ENCODE results near the gene CREB3. TPM values are rescaled to one million over a fixed set of nuclear protein-coding genes. Genes with fewer than 3 reads are reported as not detected.

CREB3 gene
- total RNA-seq, 1 experiment from 2014 or later = 27.3 TPM

DNA sequence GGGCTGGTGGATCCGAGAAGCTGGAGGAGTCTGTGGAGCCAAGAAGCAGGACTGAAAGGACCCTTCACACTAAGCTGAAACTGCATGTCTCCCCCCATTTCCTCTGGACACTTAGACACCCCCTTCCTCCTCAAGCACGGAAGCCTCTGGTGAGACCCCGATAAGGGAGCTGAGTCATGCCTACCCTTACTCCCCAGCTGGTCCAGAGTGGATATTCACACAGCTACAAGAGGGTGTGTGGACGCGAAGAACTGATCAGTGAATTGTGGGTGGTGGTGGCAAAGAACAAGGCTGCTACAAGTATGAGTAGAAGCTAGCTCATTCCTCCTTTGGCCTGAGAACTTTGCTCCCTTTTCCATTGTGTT is 4.8 kb upstream of the CREB3 start:
- Histone ChIP-seq H4K91ac (ENCODE audit: insufficient read length, low read depth, low read length) (peak overlapping the region; percentile 31), H4K5ac (ENCODE audit: insufficient read length, low read depth, low read length) (peak overlapping the region; percentile 76), H3K9ac (ENCODE audit: extremely low read depth, insufficient read length, low read length) (peak overlapping the region; percentile 25), H3K79me1 (ENCODE audit: insufficient read depth, low read depth, low read length, poor library complexity, severe bottlenecking) (no peaks in the 10 kb centered on the region), H3K79me2 (ENCODE audit: insufficient read depth, low read length) (peaks cover 6% of the 10 kb centered on the region), H4K8ac (replicated peaks; ENCODE audit: insufficient read length, low read depth, low read length) (peak overlapping the region; percentile 84), H3K23me2 (ENCODE audit: insufficient read length, low read depth, low read length, poor library complexity, severe bottlenecking) (peaks cover 3% of the 10 kb centered on the region), H3T11ph (ENCODE audit: low read length) (peak overlapping the region; percentile 92), H3K4me1 (ENCODE audit: insufficient read depth, low read length) (peaks cover 25% of the 10 kb centered on the region; the same call in 1 of the 2 replicates), H3K27me3 (ENCODE audit: insufficient read depth, low read length) (no peaks in the 10 kb centered on the region), H3K14ac (ENCODE audit: insufficient read depth, low read length) (peak overlapping the region; percentile 74), H3K4me2 (ENCODE audit: insufficient read depth, insufficient read length, low read length) (peak overlapping the region; percentile 74), H2BK5ac (ENCODE audit: insufficient read length, low read length) (peak overlapping the region; percentile 82), H2AK5ac (ENCODE audit: insufficient read length, low read length) (peak overlapping the region; percentile 19), H3K18ac (ENCODE audit: insufficient read length, low read depth, low read length) (peak overlapping the region; percentile 73), H2BK120ac (ENCODE audit: low read depth, low read length, poor library complexity, severe bottlenecking) (peak overlapping the region; percentile 83), H4K20me1 (ENCODE audit: control insufficient read depth, insufficient read depth, insufficient read length) (no peaks in the 10 kb centered on the region), H2AFZ (ENCODE audit: low read length) (no peak overlapping the region), H3K27ac (ENCODE audit: insufficient read length, low read depth, low read length) (peak overlapping the region; percentile 79), H3K23ac (ENCODE audit: insufficient read length, low read depth, low read length) (peak overlapping the region; percentile 9), H2BK15ac (ENCODE audit: low read depth, low read length) (no peak overlapping the region), H3K56ac (ENCODE audit: insufficient read length, low read depth, low read length) (no peak overlapping the region), H3K9me3 (ENCODE audit: control insufficient read depth, low read depth, low read length) (no peaks in the 10 kb centered on the region), H2BK12ac (ENCODE audit: insufficient read length, low read depth, low read length) (peak overlapping the region; percentile 84), H2BK20ac (ENCODE audit: low read depth, low read length, poor library complexity, severe bottlenecking) (peak overlapping the region; percentile 95), H3K4ac (ENCODE audit: low read depth, low read length) (peak overlapping the region; percentile 92)
- Mint-ChIP-seq H3K4me3 (no peak overlapping the region), H3K27me3 (ENCODE audit: low read depth) (no peaks in the 10 kb centered on the region), H3K4me1 (peaks cover 6 to 7% of the 10 kb centered on the region in 2 experiments; a peak in 3 of 4 replicates), H3K27ac (no peak overlapping the region; a peak in 1 of 7 replicates), H3K36me3 (ENCODE audit: insufficient read depth in 1 of 3, low read depth in 3 of 3) (peaks cover 13 to 31% (median 26%) of the 10 kb centered on the region in 3 experiments; a peak in 6 of 7 replicates), H3K9me3 (no peaks in the 10 kb centered on the region)
- DNase-seq = no peak
- TF ChIP-seq, protein P1, sequence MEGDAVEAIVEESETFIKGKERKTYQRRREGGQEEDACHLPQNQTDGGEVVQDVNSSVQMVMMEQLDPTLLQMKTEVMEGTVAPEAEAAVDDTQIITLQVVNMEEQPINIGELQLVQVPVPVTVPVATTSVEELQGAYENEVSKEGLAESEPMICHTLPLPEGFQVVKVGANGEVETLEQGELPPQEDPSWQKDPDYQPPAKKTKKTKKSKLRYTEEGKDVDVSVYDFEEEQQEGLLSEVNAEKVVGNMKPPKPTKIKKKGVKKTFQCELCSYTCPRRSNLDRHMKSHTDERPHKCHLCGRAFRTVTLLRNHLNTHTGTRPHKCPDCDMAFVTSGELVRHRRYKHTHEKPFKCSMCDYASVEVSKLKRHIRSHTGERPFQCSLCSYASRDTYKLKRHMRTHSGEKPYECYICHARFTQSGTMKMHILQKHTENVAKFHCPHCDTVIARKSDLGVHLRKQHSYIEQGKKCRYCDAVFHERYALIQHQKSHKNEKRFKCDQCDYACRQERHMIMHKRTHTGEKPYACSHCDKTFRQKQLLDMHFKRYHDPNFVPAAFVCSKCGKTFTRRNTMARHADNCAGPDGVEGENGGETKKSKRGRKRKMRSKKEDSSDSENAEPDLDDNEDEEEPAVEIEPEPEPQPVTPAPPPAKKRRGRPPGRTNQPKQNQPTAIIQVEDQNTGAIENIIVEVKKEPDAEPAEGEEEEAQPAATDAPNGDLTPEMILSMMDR (conservative IDR thresholded peaks at IDR 0.05) = no peak
- no CpG with 5 or more reads among the region's 5 CpGs for WGBS (ENCODE audit: extremely low coverage, insufficient read length, low lambda C conversion rate)

All from H9 (cell line).